Epithelial cell of alveolus of lung (primary cell): Measurements from ENCODE around the gene FARP1. TPM values are rescaled to one million over a fixed set of nuclear protein-coding genes. Genes with fewer than 3 reads are reported as not detected.

ENCODE experiments used
- total RNA-seq: library from RNA; depleted of rRNA; stranded (reverse); fragments of >200 nt; gene quantifications from 2 replicates; pipeline ENCODE4 v1.2.1, GENCODE V29; 2015

Gene FARP1, protein sequence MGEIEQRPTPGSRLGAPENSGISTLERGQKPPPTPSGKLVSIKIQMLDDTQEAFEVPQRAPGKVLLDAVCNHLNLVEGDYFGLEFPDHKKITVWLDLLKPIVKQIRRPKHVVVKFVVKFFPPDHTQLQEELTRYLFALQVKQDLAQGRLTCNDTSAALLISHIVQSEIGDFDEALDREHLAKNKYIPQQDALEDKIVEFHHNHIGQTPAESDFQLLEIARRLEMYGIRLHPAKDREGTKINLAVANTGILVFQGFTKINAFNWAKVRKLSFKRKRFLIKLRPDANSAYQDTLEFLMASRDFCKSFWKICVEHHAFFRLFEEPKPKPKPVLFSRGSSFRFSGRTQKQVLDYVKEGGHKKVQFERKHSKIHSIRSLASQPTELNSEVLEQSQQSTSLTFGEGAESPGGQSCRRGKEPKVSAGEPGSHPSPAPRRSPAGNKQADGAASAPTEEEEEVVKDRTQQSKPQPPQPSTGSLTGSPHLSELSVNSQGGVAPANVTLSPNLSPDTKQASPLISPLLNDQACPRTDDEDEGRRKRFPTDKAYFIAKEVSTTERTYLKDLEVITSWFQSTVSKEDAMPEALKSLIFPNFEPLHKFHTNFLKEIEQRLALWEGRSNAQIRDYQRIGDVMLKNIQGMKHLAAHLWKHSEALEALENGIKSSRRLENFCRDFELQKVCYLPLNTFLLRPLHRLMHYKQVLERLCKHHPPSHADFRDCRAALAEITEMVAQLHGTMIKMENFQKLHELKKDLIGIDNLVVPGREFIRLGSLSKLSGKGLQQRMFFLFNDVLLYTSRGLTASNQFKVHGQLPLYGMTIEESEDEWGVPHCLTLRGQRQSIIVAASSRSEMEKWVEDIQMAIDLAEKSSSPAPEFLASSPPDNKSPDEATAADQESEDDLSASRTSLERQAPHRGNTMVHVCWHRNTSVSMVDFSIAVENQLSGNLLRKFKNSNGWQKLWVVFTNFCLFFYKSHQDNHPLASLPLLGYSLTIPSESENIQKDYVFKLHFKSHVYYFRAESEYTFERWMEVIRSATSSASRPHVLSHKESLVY
- 47.7 and 56.7 TPM in 2 replicates for total RNA-seq

DNA sequence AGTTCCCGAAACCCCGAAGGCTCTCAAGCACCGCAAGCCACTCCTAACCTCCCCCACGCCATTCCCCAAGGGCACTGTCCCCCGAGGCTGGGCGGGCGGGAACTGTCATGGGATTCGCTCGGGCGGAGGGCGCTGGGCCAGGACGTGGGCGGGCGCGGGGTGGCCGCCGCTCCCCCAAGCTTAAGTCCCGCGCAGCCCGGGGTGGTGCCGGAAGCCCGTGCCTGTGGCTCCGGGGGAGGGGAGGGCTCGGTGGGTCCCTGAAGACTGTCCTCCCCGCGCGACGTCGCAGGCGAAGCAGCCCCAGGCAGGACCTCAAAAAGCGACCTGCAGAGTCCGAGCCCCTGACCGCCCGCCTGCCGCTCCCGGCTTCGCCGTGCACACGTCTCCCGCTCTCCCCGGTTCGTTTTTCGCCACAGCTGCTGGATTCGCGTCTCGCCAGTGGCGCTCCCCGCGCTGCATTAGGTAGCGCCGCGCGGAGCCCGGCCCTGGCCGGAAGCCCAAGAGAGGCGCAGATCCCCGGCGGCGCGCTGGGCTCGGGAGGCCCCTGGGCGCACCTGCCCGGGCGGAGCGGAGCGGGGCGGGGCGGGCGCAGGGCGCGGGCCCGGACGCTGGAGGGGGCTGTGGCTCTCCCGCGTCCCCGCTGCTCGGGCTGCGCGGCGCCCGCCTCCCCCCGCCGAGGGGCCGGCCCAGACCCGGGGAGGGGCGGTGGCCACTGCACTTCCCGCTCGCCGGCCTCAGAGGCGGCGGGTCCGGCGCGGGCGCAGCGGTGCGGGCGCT, at the start of gene FARP1:
FARP1 (plus strand) TSS at position 715 of the 777 bp plus-strand sequence. CDS start 70,149 bp downstream, outside the sequence.

DNA sequence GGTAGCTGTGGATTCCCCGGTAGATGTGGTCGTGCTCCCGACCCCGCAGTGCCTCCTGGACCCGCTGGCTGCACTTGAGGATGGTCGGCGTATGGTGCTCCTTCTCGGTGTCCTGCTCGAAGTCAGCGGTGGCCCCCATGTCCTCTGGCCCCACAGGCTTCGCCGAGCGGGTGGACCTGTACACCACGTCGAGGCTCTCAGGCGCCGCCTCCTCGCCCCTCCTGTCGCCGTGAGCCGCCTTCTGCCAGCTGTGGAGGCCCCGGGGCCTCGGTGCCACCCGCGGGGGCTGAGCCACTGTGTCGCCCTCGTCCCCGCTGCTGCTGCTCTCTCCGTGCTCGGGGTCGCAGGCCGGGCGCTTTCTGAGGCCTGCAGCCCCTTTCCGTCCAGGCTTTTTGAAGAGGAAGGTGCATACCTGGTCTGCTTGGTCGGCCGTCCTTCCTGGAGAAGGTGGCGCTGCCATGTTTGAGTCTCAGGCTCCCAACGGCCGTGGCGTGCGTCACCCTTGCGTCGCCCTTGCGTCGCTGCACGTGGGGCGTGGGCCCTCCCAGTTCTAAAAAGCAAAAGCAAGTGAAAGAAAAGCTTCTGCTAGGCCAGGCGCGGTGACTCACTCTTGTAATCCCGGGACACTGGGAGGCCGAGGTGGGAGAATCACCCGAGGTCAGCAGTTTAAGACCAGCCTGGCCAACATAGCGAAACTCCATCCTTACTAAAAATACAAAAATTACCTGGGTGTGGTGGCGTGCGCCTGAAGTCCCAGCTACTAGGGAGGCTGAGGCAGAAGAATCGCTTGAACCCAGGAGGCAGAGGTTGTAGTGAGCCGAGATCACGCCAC, 34.1 kb downstream of the FARP1 start, which contains the start of gene RNF113B:
RNF113B (minus strand) TSS at position 493 of the 832 bp plus-strand sequence; CDS start at position 460, 33 bp downstream.

Other genes starting within 250 kb of the FARP1 start
- 102 and 135 TPM in 2 replicates for gene IPO5, start 189.4 kb upstream of the FARP1 start, total RNA-seq
- not detected in 2 replicates for gene RNF113B, start 34.2 kb downstream of the FARP1 start, total RNA-seq